C4-2B (cell line): ENCODE data around the gene MICU2.

ENCODE experiments used
- H3K27ac ChIP-seq: fragments of 450-650 bp; 2 replicates; pipeline ENCODE4 v1.5.1; 2017
- CTCF ChIP-seq: fragments of 450-650 bp; conservative IDR thresholded peaks from 2 replicates; pipeline ENCODE4 v1.5.1; 2017; ENCODE audit warnings: mild to moderate bottlenecking
- ZFX ChIP-seq: fragments of 450-650 bp; IDR thresholded peaks from 2 replicates; pipeline ENCODE4 v1.6.1; 2017

Gene MICU2

GRCh38 chr13:21450936-21451335 lies 153.0 kb downstream of the MICU2 start:
- TF ChIP-seq CTCF (no peak), ZFX (no peak)
- H3K27ac ChIP-seq, result no peak overlapping the region

- no peak for TF ChIP-seq CTCF
- no peak for TF ChIP-seq ZFX
- no peak overlapping the region for H3K27ac ChIP-seq
Measured at GRCh38 chr13:21446656-21447055, 157.3 kb downstream of the MICU2 start.

- H3K27ac ChIP-seq, result no peak overlapping the region
- no peak for TF ChIP-seq CTCF
- TF ChIP-seq ZFX, result no peak; the same call in 1 of the 2 replicates
Measured at GRCh38 chr13:21445759-21446158, 158.2 kb downstream of the MICU2 start.

- H3K27ac ChIP-seq, result no peak overlapping the region
- TF ChIP-seq ZFX, result no peak
- no peak for TF ChIP-seq CTCF
Measured at GRCh38 chr13:21443171-21443570, 160.8 kb downstream of the MICU2 start.
